Astrocyte (in vitro differentiated cells and primary cell): Measurements from ENCODE around the gene CORO7. TPM values are rescaled to one million over a fixed set of nuclear protein-coding genes. Genes with fewer than 3 reads are reported as not detected.
"Not testable (repeated sequence)": the region's sequence is repeated elsewhere in the genome, so short reads cannot be mapped to it uniquely, and the experiment has no call there.

Experiments
- DNase-seq: peaks from one replicate; pipeline ENCODE4 v3.0.0-alpha.2; 2010; ENCODE audit warnings: low read depth
- FAIRE-seq: peaks from 2 replicates; lab custom pipeline; 2011; peaks lifted over from hg19 to GRCh38; lab: Jason Lieb, UNC
- H2AFZ ChIP-seq: 2 replicates; pipeline ENCODE4 v1.6.0; 2012; ENCODE audit warnings: low read depth, low read length, inconsistent platforms
- H3K27ac ChIP-seq: 2 replicates; pipeline ENCODE4 v1.5.1; 2011; ENCODE audit warnings: low read depth, low read length, inconsistent platforms
- H3K27me3 ChIP-seq: 2 replicates; pipeline ENCODE4 v1.6.0; 2011; ENCODE audit warnings: low read length, inconsistent platforms; ENCODE audit not compliant: insufficient read depth
- H3K36me3 ChIP-seq: 2 replicates; pipeline ENCODE4 v1.5.1; 2011; ENCODE audit warnings: low read length, inconsistent platforms; ENCODE audit not compliant: insufficient read depth
- H3K4me1 ChIP-seq: 2 replicates; pipeline ENCODE4 v1.5.1; 2011; ENCODE audit warnings: low read length, inconsistent platforms; ENCODE audit not compliant: insufficient read depth
- H3K4me2 ChIP-seq: 2 replicates; pipeline ENCODE4 v1.6.0; 2012; ENCODE audit warnings: low read length, inconsistent platforms
- H3K4me3 ChIP-seq: 2 replicates; pipeline ENCODE4 v1.5.1; 2011; ENCODE audit warnings: low read depth, mild to moderate bottlenecking, low read length, inconsistent platforms; ENCODE audit not compliant: insufficient read depth
- H3K79me2 ChIP-seq: 2 replicates; pipeline ENCODE4 v1.6.0; 2012; ENCODE audit warnings: mild to moderate bottlenecking, low read length, inconsistent platforms; ENCODE audit not compliant: insufficient read depth
- H3K9ac ChIP-seq: 2 replicates; pipeline ENCODE4 v1.6.0; 2012; ENCODE audit warnings: mild to moderate bottlenecking, low read length, inconsistent platforms
- H3K9me3 ChIP-seq: 2 replicates; pipeline ENCODE4 v1.5.1; 2012; ENCODE audit warnings: low read depth, mild to moderate bottlenecking, low read length, inconsistent platforms; ENCODE audit not compliant: insufficient read depth
- H4K20me1 ChIP-seq: 2 replicates; pipeline ENCODE4 v1.6.0; 2012; ENCODE audit warnings: low read length, inconsistent platforms; ENCODE audit not compliant: insufficient read depth
- H3K27ac Mint-ChIP-seq: one replicate; pipeline ENCODE4 v1.8.0; 2021; ENCODE audit warnings: mild to moderate bottlenecking, mixed read lengths; ENCODE audit not compliant: unreplicated experiment
- H3K27me3 Mint-ChIP-seq: one replicate; pipeline ENCODE4 v1.8.0; 2021; ENCODE audit warnings: low read depth, mixed read lengths; ENCODE audit not compliant: unreplicated experiment
- H3K36me3 Mint-ChIP-seq: one replicate; pipeline ENCODE4 v1.8.0; 2021; ENCODE audit warnings: low read depth, mixed read lengths; ENCODE audit not compliant: unreplicated experiment
- H3K4me1 Mint-ChIP-seq: one replicate; pipeline ENCODE4 v1.8.0; 2021; ENCODE audit warnings: low read depth, mixed read lengths; ENCODE audit not compliant: unreplicated experiment
- H3K4me3 Mint-ChIP-seq: one replicate; pipeline ENCODE4 v1.8.0; 2021; ENCODE audit warnings: mild to moderate bottlenecking, moderate library complexity, mixed read lengths; ENCODE audit not compliant: unreplicated experiment
- H3K9me3 Mint-ChIP-seq: one replicate; pipeline ENCODE4 v1.8.0; 2021; ENCODE audit warnings: mild to moderate bottlenecking, mixed read lengths; ENCODE audit not compliant: unreplicated experiment
- EZH2 ChIP-seq: IDR thresholded peaks from 2 replicates; pipeline ENCODE4 v1.6.1; 2012; ENCODE audit warnings: mild to moderate bottlenecking, low read length, inconsistent platforms; ENCODE audit not compliant: insufficient read depth
- total RNA-seq: library from RNA; stranded (reverse); gene quantifications from 2 replicates; pipeline ENCODE4 v1.2.1, GENCODE V29; 2021
- TF ChIP-seq, protein P1 (sequence below): IDR thresholded peaks from 2 replicates; pipeline ENCODE4 v1.5.1; 2011; ENCODE audit warnings: low read depth, mild to moderate bottlenecking, inconsistent platforms, low read length, moderate library complexity; ENCODE audit not compliant: insufficient read depth

CORO7 gene
- total RNA-seq, 1 donor from 2014 or later, result 26.4 TPM

DNA sequence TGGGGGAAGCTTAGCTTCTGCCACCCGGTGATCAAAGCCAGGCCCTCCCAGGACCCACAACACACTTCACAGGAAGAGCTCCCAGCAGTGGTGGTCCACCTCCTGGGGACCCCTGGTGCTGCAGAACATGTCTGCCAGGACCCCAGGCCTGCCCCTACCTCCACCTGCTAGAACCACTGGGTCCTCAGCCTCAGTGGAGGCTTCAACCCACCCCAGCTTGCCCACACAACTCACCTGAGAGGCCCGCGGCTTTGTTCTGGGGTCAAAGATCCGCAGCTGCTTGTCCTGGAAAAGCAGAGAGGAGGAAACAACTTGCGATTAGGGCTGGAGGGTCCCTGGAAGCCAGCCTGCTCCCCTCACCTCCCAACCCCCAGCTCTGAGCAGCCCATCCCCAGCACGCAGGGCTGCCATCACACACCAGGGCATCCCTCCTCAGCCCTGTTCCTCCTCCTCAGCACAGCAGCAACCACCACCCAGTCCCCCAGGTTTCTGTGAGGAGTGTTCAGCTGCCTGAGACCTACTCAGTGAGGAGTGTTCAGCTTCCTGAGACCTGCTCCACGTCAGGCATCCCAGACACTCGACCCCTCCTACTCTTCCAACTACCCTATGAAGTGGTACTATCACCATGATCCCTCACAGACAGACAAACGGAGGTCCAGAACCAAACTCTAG lies 21.2 kb downstream of the CORO7 start:
- H3K4me1 Mint-ChIP-seq, result peaks cover 6% of the 10 kb centered on the region
- Histone ChIP-seq H3K4me2 (no peak overlapping the region), H3K27me3 (no peaks in the 10 kb centered on the region), H3K4me1 (peaks cover 22% of the 10 kb centered on the region), H4K20me1 (no peaks in the 10 kb centered on the region), H3K27ac (no peak overlapping the region), H3K36me3 (no peaks in the 10 kb centered on the region), H2AFZ (no peak overlapping the region), H3K9me3 (no peaks in the 10 kb centered on the region), H3K79me2 (no peaks in the 10 kb centered on the region), H3K4me3 (no peak overlapping the region), H3K9ac (no peak overlapping the region)
- no peak for DNase-seq
- no peak for FAIRE-seq
- no peak for TF ChIP-seq EZH2
- TF ChIP-seq, protein P1, sequence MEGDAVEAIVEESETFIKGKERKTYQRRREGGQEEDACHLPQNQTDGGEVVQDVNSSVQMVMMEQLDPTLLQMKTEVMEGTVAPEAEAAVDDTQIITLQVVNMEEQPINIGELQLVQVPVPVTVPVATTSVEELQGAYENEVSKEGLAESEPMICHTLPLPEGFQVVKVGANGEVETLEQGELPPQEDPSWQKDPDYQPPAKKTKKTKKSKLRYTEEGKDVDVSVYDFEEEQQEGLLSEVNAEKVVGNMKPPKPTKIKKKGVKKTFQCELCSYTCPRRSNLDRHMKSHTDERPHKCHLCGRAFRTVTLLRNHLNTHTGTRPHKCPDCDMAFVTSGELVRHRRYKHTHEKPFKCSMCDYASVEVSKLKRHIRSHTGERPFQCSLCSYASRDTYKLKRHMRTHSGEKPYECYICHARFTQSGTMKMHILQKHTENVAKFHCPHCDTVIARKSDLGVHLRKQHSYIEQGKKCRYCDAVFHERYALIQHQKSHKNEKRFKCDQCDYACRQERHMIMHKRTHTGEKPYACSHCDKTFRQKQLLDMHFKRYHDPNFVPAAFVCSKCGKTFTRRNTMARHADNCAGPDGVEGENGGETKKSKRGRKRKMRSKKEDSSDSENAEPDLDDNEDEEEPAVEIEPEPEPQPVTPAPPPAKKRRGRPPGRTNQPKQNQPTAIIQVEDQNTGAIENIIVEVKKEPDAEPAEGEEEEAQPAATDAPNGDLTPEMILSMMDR, result no peak
- peaks cover 1% of the 10 kb centered on the region for H3K36me3 Mint-ChIP-seq
- H3K4me3 Mint-ChIP-seq, result no peak overlapping the region
- H3K9me3 Mint-ChIP-seq, result no peaks in the 10 kb centered on the region
- H3K27me3 Mint-ChIP-seq, result no peaks in the 10 kb centered on the region
- H3K27ac Mint-ChIP-seq, result no peak overlapping the region

DNA sequence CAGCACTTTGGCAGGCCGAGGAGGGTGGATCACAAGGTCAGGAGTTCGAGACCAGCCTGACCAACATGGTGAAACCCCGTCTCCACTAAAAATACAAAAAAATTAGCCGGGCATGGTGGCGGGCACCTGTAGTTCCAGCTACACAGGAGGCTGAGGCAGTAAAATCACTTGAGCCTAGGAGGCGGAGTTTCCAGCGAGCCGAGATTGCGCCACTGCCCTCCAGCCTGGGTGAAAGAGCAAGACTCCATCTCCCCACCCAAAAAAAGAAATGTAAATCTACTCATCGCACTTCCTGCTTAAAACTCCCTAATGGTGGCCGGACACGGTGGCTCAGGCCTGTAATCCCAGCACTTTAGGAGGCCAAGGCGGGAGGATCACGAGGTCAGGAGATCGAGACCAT lies 22.5 kb downstream of the CORO7 start:
- H2AFZ ChIP-seq, H3K4me1 Mint-ChIP-seq, H3K27me3 ChIP-seq, FAIRE-seq, H3K9me3 ChIP-seq, H3K9ac ChIP-seq, H3K36me3 ChIP-seq, H3K4me3 ChIP-seq, H3K4me3 Mint-ChIP-seq, DNase-seq, H4K20me1 ChIP-seq, H3K27me3 Mint-ChIP-seq, H3K27ac ChIP-seq, H3K79me2 ChIP-seq, H3K4me2 ChIP-seq, H3K9me3 Mint-ChIP-seq, H3K27ac Mint-ChIP-seq, H3K36me3 Mint-ChIP-seq: not testable (repeated sequence)
- peaks cover 32% of the 10 kb centered on the region for H3K4me1 ChIP-seq

DNA sequence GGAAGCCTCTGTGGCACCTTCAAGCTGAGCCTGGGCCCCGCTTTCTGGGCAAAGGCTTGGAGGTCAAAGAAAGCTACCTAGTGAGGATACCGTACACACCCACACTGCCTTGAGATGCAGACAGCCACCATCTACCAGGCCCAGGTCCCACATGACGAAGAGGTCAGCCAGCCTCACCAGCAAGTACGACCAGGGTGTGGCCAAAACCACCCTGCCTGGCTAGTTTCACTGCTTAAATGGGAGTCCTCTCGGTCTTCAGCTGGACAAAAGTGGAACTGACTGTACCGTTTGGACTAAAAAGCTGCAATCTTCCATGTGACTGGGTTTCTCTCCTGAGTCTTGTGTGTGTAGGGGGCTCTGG lies 23.2 kb downstream of the CORO7 start:
- FAIRE-seq, result no peak
- Histone ChIP-seq H3K4me3 (no peak overlapping the region), H3K9ac (peak overlapping the region; percentile 61)

More for the DNA sequence above, 23.2 kb downstream of the CORO7 start:
- DNase-seq, result no peak
- Histone ChIP-seq H3K9me3 (no peaks in the 10 kb centered on the region), H3K27me3 (no peaks in the 10 kb centered on the region), H2AFZ (no peak overlapping the region), H3K27ac (peak overlapping the region; percentile 74), H4K20me1 (no peaks in the 10 kb centered on the region), H3K79me2 (no peaks in the 10 kb centered on the region), H3K36me3 (no peaks in the 10 kb centered on the region), H3K4me1 (peaks cover 38% of the 10 kb centered on the region), H3K4me2 (peak overlapping the region; percentile 72)
- Mint-ChIP-seq H3K27me3 (no peaks in the 10 kb centered on the region), H3K4me3 (no peak overlapping the region), H3K27ac (peak overlapping the region; percentile 85), H3K4me1 (peaks cover 9% of the 10 kb centered on the region), H3K36me3 (peaks cover 6% of the 10 kb centered on the region), H3K9me3 (no peaks in the 10 kb centered on the region)
- TF ChIP-seq EZH2, result no peak
- TF ChIP-seq, protein P1, result no peak
